Gastroesophageal sphincter (tissue), 3 donors: ENCODE results near the gene LRP4.

Experiments used
- CTCF ChIP-seq, 4 experiments: fragments of 200-600 bp in 2 of 4; fragments of 450-650 bp in 2 of 4; sonication (generic) in 1 of 4; IDR thresholded peaks; one replicate each; pipeline ENCODE4 v1.5.1; 2017 to 2019; ENCODE audit warnings: antibody characterized with exemption in 4 of 4, mild to moderate bottlenecking in 2 of 4, moderate library complexity in 2 of 4
- POLR2A ChIP-seq, 2 donors: fragments of 450-650 bp; IDR thresholded peaks; one replicate each; pipeline ENCODE4 v1.6.1; 2017; ENCODE audit warnings: antibody characterized with exemption in 2 of 2, mild to moderate bottlenecking in 2 of 2, moderate library complexity in 1 of 2
- POLR2AphosphoS5 ChIP-seq: sonication (generic); formaldehyde crosslinking; IDR thresholded peaks from one replicate; pipeline ENCODE4 v1.6.1; 2017; ENCODE audit warnings: antibody characterized with exemption

DNA sequence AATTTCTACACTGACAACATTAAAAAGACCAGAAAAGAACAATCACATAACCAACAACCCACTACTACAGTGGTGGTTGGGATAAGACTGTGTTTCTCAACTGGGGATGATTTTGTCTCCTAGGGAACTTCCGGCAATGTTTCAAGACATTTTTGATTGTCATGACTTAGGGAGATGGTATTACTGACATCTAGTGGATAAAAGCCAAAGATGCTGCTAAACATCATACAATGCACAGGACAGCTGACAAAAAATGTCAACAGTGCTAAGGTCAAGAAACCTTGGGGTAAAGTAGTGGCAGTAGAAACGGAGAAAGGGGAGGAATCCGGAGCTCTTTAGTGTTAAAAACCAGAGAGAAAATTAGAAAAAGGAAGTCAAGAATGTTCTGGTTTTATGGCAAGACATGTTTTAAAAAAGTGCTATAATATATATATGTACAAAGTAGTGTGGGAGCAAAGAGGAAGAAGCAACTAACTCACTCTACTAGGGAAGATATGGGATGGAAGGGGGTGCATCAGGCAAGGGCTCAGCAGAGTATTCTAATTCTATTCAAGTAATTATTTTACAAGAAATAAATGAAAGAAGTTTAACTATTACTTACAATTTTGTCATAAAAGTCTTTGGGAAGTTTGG lies 109.4 kb downstream of the LRP4 start:
- TF ChIP-seq CTCF (IDR thresholded peaks at IDR 0.05) (no peak), POLR2A (IDR thresholded peaks at IDR 0.05) (no peak), POLR2AphosphoS5 (no peak)
